ENCODE measurements around the gene NCMAP. TPM values are rescaled to one million over a fixed set of nuclear protein-coding genes. Genes with fewer than 3 reads are reported as not detected.

Gene NCMAP
- total RNA-seq, 4 donors from 2014 or later, result 0.16 to 1.9 (median 0.27) TPM; not detected in 1

DNA sequence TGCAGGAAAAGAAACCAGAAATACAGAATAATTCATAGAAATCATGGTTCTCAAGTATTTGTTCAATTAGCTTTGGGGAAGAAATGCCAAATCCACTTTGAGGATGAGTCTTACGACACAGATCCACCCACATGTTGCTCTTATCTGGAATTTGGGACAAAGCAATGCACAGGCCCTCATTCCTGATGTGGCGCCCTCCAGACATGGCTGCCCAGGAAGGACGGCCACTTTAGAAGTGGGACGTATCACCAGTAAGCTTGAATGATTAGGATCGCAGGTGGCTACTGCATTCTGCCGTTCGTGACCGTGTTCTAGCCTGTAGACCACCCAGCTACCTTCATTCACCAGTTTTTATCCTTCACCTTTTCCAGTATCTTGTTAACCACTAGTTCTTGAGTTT, 20.1 kb upstream of the NCMAP start:
- ATAC-seq, result no peak
- no peak overlapping the region for H3K4me3 ChIP-seq
- H3K27ac ChIP-seq, result no peak overlapping the region
- H3K36me3 ChIP-seq, result peaks cover 0 to 46% of the 10 kb centered on the region in 2 donors
- H3K4me1 ChIP-seq, result no peaks in the 10 kb centered on the region
- TF ChIP-seq POLR2AphosphoS5 (IDR thresholded peaks at IDR 0.05) (no peak), EP300 (IDR thresholded peaks at IDR 0.05) (no peak), POLR2A (IDR thresholded peaks at IDR 0.05) (no peak)
- TF ChIP-seq, protein P1, sequence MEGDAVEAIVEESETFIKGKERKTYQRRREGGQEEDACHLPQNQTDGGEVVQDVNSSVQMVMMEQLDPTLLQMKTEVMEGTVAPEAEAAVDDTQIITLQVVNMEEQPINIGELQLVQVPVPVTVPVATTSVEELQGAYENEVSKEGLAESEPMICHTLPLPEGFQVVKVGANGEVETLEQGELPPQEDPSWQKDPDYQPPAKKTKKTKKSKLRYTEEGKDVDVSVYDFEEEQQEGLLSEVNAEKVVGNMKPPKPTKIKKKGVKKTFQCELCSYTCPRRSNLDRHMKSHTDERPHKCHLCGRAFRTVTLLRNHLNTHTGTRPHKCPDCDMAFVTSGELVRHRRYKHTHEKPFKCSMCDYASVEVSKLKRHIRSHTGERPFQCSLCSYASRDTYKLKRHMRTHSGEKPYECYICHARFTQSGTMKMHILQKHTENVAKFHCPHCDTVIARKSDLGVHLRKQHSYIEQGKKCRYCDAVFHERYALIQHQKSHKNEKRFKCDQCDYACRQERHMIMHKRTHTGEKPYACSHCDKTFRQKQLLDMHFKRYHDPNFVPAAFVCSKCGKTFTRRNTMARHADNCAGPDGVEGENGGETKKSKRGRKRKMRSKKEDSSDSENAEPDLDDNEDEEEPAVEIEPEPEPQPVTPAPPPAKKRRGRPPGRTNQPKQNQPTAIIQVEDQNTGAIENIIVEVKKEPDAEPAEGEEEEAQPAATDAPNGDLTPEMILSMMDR (IDR thresholded peaks at IDR 0.05), result no peak
- no peaks in the 10 kb centered on the region for H3K27me3 ChIP-seq
- 77% methylated on average over 7 of the region's 8 CpGs; no CpG with 5 or more reads in 1 of the 2 donors for WGBS, 2 donors (ENCODE audit: low coverage in 1 of 2)
- no peaks in the 10 kb centered on the region for H3K9me3 ChIP-seq

DNA sequence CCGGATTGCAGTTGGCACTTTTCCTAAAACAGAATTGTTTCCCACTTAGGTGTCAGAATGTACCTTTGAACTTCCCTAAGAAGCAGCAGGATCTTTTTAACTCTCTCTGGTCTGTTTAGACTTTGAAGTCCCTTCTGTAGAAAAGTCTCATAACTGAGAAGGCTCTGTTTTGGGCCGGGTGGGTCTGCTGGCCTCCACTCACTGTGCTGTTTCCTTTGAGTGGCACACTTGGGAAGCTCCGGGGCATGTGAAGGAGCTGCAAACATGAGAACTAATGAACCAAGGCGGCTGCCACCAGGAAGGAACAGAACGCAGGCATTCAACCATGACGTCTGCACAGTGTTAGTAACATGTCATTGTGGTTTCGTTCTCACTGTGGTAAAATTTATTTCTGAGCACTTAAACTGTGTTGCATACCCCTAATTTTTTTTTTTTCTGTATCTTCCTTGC, 19.5 kb upstream of the NCMAP start:
- no peaks in the 10 kb centered on the region for H3K27me3 ChIP-seq
- H3K4me1 ChIP-seq, result no peaks in the 10 kb centered on the region
- no peak for ATAC-seq
- 55 to 56% methylated on average over 6 to 7 of the region's 7 CpGs for WGBS, 2 donors (ENCODE audit: low coverage in 1 of 2)
- no peak overlapping the region for H3K27ac ChIP-seq
- TF ChIP-seq POLR2A (IDR thresholded peaks at IDR 0.05), result no peak
- no peak for TF ChIP-seq EP300 (IDR thresholded peaks at IDR 0.05)
- TF ChIP-seq, protein P1 (IDR thresholded peaks at IDR 0.05), result no peak
- TF ChIP-seq POLR2AphosphoS5 (IDR thresholded peaks at IDR 0.05), result no peak
- H3K9me3 ChIP-seq, result no peaks in the 10 kb centered on the region
- H3K36me3 ChIP-seq, result peaks cover 0 to 46% of the 10 kb centered on the region in 2 donors
- no peak overlapping the region for H3K4me3 ChIP-seq

DNA sequence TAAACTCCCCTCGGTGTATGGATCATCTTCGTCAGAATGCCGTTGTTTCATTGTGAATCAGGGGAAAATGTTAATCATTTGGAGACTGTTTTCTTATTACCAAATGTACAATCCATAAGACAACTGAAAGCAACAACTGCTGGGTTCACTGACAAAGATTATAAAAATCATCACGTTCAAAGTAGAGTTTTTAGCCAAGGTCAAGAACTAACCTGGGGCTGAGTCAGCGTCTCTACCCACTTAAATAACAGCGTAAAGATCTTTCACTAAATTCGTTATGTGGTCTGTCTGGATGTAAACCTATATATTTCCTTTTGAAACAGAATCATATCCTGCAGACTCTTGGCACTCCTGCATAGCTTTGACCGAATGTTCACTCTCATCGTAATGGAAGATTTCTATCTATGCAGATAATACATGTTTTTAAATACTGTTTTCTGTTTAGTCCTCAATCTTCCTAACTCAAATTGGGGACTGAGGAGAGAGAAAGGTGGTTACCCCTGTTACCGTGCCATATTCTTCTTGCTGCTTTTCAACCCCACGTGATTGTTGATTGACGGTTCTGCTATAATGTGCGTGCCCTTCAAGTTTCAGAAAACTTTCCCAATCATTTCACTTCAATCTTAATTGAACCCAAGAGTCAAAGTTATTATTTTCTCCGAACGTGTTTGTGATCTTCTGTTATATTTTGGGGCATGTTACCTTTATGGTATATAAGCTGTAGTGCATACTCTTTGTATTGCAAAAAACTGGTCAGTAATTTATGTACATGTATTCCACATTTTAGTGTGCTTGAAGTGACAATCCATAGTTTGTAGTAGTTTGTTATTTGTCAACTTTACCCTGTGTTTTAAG, 15.6 kb upstream of the NCMAP start:
- ATAC-seq, result no peak
- Histone ChIP-seq H3K27me3 (no peaks in the 10 kb centered on the region), H3K27ac (no peak overlapping the region), H3K4me1 (no peaks in the 10 kb centered on the region), H3K36me3 (peaks cover 0 to 14% of the 10 kb centered on the region in 2 donors), H3K9me3 (no peaks in the 10 kb centered on the region), H3K4me3 (no peak overlapping the region)
- TF ChIP-seq POLR2AphosphoS5 (IDR thresholded peaks at IDR 0.05), result no peak
- no peak for TF ChIP-seq EP300 (IDR thresholded peaks at IDR 0.05)
- TF ChIP-seq, protein P1 (IDR thresholded peaks at IDR 0.05), result no peak
- no peak for TF ChIP-seq POLR2A (IDR thresholded peaks at IDR 0.05)
- 76 to 81% methylated on average over 15 of the region's 15 CpGs for whole genome bisulfite sequencing, 2 donors (ENCODE audit: low coverage in 1 of 2)

DNA sequence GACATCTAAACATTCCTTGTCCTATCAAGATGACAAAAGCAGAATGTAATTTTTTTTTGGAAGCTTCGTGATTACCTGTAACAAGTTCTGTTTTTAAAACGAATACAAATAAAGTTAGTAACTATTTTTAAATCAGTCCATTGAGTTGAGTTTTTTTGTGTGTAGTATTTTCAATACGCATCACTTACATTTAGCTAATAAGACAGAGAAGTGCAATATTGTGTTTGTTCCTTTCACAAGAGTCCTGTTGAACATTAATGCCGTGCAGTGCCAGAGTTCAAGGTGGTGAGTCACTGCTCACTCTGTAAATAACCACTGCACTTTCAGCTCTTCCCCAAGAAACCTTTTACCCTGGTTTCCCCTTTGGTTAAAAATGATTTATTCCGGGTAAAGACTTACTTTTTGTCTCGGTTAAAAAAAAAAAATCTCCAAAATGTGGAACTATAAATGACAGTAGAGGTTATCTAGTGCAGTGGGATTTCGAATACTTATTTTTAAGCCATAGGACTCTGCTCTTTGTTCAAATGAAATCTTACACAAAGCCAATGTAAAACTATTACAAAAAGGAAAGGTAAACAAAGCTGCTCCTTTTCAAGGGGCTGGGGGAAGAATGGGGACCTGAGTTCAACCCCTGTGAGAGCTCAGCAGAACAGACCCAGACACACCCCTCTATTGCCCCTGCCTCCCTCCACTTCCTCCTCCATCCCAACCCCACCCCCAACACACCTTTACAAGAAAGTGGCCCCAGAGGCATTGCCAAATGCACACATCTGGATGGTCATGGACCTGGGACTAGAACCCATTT, 14.8 kb upstream of the NCMAP start:
- no peak for TF ChIP-seq EP300 (IDR thresholded peaks at IDR 0.05)
- TF ChIP-seq, protein P1 (IDR thresholded peaks at IDR 0.05), result no peak
- no peak for TF ChIP-seq POLR2A (IDR thresholded peaks at IDR 0.05)
- TF ChIP-seq POLR2AphosphoS5 (IDR thresholded peaks at IDR 0.05), result peak; percentile 31

More for the DNA sequence above, 14.8 kb upstream of the NCMAP start:
- H3K4me3 ChIP-seq, result no peak overlapping the region
- H3K4me1 ChIP-seq, result no peaks in the 10 kb centered on the region
- H3K27ac ChIP-seq, result no peak overlapping the region
- peaks cover 0 to 6% of the 10 kb centered on the region in 2 donors for H3K36me3 ChIP-seq
- no peaks in the 10 kb centered on the region for H3K9me3 ChIP-seq
- no peak for ATAC-seq
- WGBS, 2 donors (ENCODE audit: low coverage in 1 of 2), result 43 to 62% methylated on average over 6 to 7 of the region's 7 CpGs
- no peaks in the 10 kb centered on the region for H3K27me3 ChIP-seq

Measured in gastroesophageal sphincter (tissue), 4 donors.